Heart left ventricle (tissue), 13 donors: ENCODE measurements around the gene SMG9.

Source experiments
- CTCF ChIP-seq, 12 donors: fragments of 200-600 bp; sonication (generic) in 4 of 12; IDR thresholded peaks; one replicate each; pipeline versions ENCODE4 v1.5.0 to v1.8.0; 2018 to 2022; ENCODE audit warnings: antibody characterized with exemption in 12 of 12, mild to moderate bottlenecking in 5 of 12
- POLR2A ChIP-seq, 2 donors: fragments of 450-650 bp; IDR thresholded peaks; one replicate each; pipeline ENCODE4 v1.6.1; 2017; ENCODE audit warnings: antibody characterized with exemption in 2 of 2, mild to moderate bottlenecking in 2 of 2, moderate library complexity in 2 of 2
- donor health status: ischemic (EF 13 %, LVEDD 7.1; RV severe dilation, severe dysfunction).
- donor health status: DM: no; HTN: yes; CAD: no.
- donor health status: DM: no; HTN: no; CAD: no.
- donor health status: ischemic (EF 25% LVEDD 6.9; RV normal size, moderate dysfunction).
- donor health status: ischemic (EF 25% LVEDD 5.7; RV mildly dilated, moderate dysfunction).
- donor health status: ischemic (EF 35%, LVEDD 5.7; RV mildly dilated, moderate dysfunction).
- donor health status: nonischemic (EF 11% LVEDD 7.7; RV severe dilation, severe dysfunction).
- donor health status: DM: yes; HTN: yes; CAD: no.
- donor health status: PGD.
- donor health status: ischemic (EF 29% LVEDD 5.4; RV normal size, mild dysfunction).
- donor health status: nonischemic (EF 23%, LVEDD 6.1; RV moderate dilation, normal function).

GRCh38 chr19:43769256-43769655 lies 14.5 kb upstream of the SMG9 start:
- TF ChIP-seq POLR2A (IDR thresholded peaks at IDR 0.05) (no peak), CTCF (IDR thresholded peaks at IDR 0.05) (no peak)
